T-helper 1 cell treated with Interleukin-12 subunit alpha and Interleukin-12 subunit beta and Interleukin-4 antibody, amounts not matched to agents 30 ng/mL and 1 ng/mL, for 36 hours (primary cell): ENCODE data around the gene TMEM259. TPM values are rescaled to one million over a fixed set of nuclear protein-coding genes. Genes with fewer than 3 reads are reported as not detected.

ENCODE experiments used
- intact Hi-C: fragments of 100-400 bp; cut with micrococcal nuclease; formaldehyde crosslinking; loops from one replicate; pipeline ENCODE4 v1.15.1; 2024
- total RNA-seq: library from RNA; stranded (reverse); gene quantifications from 2 replicates; pipeline ENCODE4 v1.2.3, GENCODE V29; 2022

TMEM259 gene
- total RNA-seq, 1 donor from 2014 or later = 185 TPM

DNA sequence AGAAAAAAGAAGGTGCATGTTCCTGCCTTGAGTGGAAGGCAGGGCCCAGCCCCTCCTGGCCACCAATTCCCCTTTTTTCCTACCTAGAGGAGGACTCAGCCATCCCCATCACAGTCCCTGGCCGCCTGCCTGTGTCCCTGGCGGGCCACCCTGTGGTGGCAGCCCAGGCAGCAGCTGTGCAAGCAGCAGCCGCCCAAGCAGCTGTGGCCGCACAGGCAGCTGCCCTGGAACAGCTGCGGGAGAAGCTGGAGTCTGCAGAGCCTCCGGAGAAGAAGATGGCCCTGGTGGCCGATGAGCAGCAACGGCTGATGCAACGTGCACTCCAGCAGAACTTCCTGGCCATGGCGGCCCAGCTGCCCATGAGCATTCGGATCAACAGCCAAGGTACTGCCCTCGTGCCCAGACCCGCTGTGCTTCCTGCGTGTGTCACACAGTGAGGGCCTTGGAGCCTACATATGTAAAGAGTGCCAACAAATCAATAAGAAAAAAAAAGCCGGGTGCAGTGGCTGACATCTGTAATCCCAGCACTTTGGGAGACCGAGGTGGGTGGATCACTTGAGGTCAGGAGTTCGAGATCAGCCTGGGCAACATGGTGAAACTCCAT, 54.3 kb downstream of the TMEM259 start:
- intact Hi-C loops = no loop called here

GRCh38 chr19:964761-965694, 55.9 kb downstream of the TMEM259 start:
- intact Hi-C loops = no loop called here

- intact Hi-C loops = no loop called here
Observed at GRCh38 chr19:964116-964520, 56.8 kb downstream of the TMEM259 start.

- intact Hi-C loops = no loop called here
Observed at GRCh38 chr19:963486-963951, 57.4 kb downstream of the TMEM259 start.

DNA sequence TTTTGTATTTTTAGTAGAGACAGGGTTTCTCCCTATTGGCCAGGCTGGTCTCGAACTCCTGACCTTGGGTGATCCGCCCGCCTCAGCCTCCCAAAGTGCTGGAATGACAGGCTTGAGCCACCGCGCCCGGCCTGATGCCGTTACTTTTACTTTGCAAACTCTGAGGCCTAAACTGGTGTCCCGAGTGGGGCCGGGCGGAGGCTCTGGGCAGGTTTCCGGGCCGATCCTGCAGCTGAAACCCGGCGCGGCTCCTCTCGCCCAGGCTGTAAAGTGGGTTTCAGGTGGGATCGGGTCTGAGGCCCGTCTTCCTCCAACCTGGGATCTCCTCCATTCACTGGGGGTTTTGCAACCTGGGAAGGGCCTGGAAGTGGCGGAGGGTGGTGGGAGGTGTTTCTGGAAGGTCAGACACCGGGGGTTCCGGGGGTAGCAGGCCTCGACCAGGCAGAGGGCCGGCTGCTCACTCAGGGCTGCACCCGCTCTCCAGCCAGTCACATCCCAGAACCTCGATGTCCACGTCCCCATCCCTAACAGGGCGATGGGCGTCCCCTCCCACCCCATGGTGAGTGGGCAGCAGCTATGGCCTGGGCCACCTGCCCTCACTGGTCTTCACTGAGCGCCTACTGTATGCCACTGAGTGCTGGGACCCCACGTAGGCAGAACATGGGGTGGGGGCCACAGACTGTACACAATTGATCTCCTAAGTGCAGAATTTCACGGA, 58.1 kb downstream of the TMEM259 start:
- intact Hi-C loops = no loop called here

DNA sequence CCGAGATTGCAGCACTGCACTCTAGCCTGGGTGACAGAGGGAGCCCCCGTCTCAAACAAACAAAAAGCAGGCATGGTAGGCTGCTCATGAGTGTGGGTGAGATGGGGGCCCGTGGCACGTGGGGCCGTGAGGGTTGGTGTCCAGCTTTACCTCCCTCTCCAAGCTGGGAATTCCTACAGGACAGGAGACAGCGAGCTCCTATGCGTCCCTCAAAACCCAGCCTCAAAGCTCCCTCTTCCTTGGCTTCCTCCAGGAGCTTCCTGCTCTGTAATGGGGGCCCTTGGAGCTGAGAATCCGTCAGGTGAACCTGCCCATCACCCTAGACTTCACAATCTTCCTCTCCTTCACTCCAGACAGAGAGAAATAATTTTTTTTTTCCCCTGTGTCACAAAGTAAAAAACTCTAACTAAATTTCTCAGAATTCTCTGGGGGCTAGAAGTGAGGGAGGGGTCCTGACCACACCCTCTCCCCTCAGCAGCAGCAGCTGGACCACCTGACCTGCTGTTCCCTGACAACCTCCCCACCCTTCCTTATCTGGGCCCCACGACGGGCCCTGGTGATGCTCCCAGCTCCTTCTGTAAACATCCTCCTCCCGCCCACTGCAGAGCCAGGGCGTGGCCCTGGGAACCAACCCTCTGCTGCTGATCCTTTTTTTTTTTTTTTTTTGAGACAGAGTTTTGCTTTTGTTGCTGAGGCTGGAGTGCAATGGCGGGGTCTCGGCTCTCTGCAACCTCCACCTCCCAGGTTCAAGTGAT, 58.9 kb downstream of the TMEM259 start:
- intact Hi-C loops = no loop called here

- intact Hi-C loops = no loop called here
Observed at GRCh38 chr19:960601-960938, 60.4 kb downstream of the TMEM259 start.

GRCh38 chr19:960020-960419, 60.9 kb downstream of the TMEM259 start:
- intact Hi-C loops = no loop called here

Other genes starting within 250 kb of the TMEM259 start
- gene PTBP1, start 223.7 kb downstream of the TMEM259 start, total RNA-seq = 550 and 562 TPM in 2 replicates
- not detected in 2 replicates for gene PLPPR3, start 199.2 kb downstream of the TMEM259 start, total RNA-seq
- gene AZU1, start 193.3 kb downstream of the TMEM259 start, total RNA-seq = not detected in 2 replicates
- not detected in 2 replicates for gene PRTN3, start 180.1 kb downstream of the TMEM259 start, total RNA-seq
- gene ELANE, start 168.8 kb downstream of the TMEM259 start, total RNA-seq = not detected in 2 replicates
- 1.0 and 1.2 TPM in 2 replicates for gene CFD, start 161.5 kb downstream of the TMEM259 start, total RNA-seq
- gene MED16, start 127.9 kb downstream of the TMEM259 start, total RNA-seq = 64.3 and 74.3 TPM in 2 replicates
- gene RNU6-9, start 127.6 kb downstream of the TMEM259 start, total RNA-seq = not detected in 2 replicates
- gene R3HDM4, start 107.9 kb downstream of the TMEM259 start, total RNA-seq = 122 and 138 TPM in 2 replicates
- 1.1 and 2.2 TPM in 2 replicates for gene KISS1R, start 103.8 kb downstream of the TMEM259 start, total RNA-seq
- 27.3 and 28.9 TPM in 2 replicates for gene ARID3A, start 95.1 kb downstream of the TMEM259 start, total RNA-seq
- gene WDR18, start 36.8 kb downstream of the TMEM259 start, total RNA-seq = 54.8 and 57.5 TPM in 2 replicates
- not detected in 2 replicates for gene GRIN3B, start 20.7 kb downstream of the TMEM259 start, total RNA-seq
- not detected in 2 replicates for gene RNU6-2, start 399 bp upstream of the TMEM259 start, total RNA-seq
- 436 and 459 TPM in 2 replicates for gene CNN2, start 5.5 kb upstream of the TMEM259 start, total RNA-seq
- gene ABCA7, start 19.0 kb upstream of the TMEM259 start, total RNA-seq = 63.6 and 71.7 TPM in 2 replicates
- gene ARHGAP45, start 46.0 kb upstream of the TMEM259 start, total RNA-seq = 471 and 479 TPM in 2 replicates
- gene POLR2E, start 74.3 kb upstream of the TMEM259 start, total RNA-seq = 155 and 170 TPM in 2 replicates
- 131 and 142 TPM in 2 replicates for gene GPX4, start 82.9 kb upstream of the TMEM259 start, total RNA-seq
- 164 and 179 TPM in 2 replicates for gene SBNO2, start 153.1 kb upstream of the TMEM259 start, total RNA-seq
- gene STK11, start 184.7 kb upstream of the TMEM259 start, total RNA-seq = 68.7 and 77.1 TPM in 2 replicates
- 0.10 TPM in 1 of 2 replicates, not detected in the other for gene CBARP, start 216.9 kb upstream of the TMEM259 start, total RNA-seq
- gene ATP5F1D, start 220.6 kb upstream of the TMEM259 start, total RNA-seq = 161 and 183 TPM in 2 replicates
- gene MIDN, start 227.5 kb upstream of the TMEM259 start, total RNA-seq = 106 and 107 TPM in 2 replicates
- gene CIRBP, start 248.2 kb upstream of the TMEM259 start, total RNA-seq = 208 and 213 TPM in 2 replicates